HG03469 (cell line): ENCODE measurements around the gene TNFAIP1.
"Not testable (repeated sequence)": the region's sequence is repeated elsewhere in the genome, so short reads cannot be mapped to it uniquely, and the experiment has no call there.

Source experiments
- ATAC-seq: cut with Tn5 transposase; IDR thresholded peaks from one replicate; pipeline ENCODE4 v1.9.1; 2021; ENCODE audit warnings: mild to moderate bottlenecking, moderate library complexity, moderate number of reproducible peaks; ENCODE audit not compliant: unreplicated experiment

Gene TNFAIP1

GRCh38 chr17:28335201-28335958, at the start of gene TNFAIP1, which contains the start of gene IFT20:
Gene TNFAIP1, plus strand, starts transcription at chr17:28335761. Its CDS starts 3,761 bp downstream, at chr17:28339522.
Gene IFT20, minus strand, starts transcription at chr17:28335472. Its CDS starts 3,487 bp downstream, at chr17:28331985.
- peak; percentile 89 for ATAC-seq

- ATAC-seq = no peak
Measured at GRCh38 chr17:28285965-28286364, 49.6 kb upstream of the TNFAIP1 start.

- no peak for ATAC-seq
Measured at GRCh38 chr17:28290703-28291102, 44.9 kb upstream of the TNFAIP1 start.

GRCh38 chr17:28291780-28292330, 43.7 kb upstream of the TNFAIP1 start:
- ATAC-seq = no peak

- ATAC-seq = not testable (repeated sequence)
Measured at GRCh38 chr17:28292878-28293277, 42.7 kb upstream of the TNFAIP1 start.

GRCh38 chr17:28293994-28294393, 41.6 kb upstream of the TNFAIP1 start:
- ATAC-seq = no peak

- no peak for ATAC-seq
Measured at GRCh38 chr17:28295677-28296578, 39.6 kb upstream of the TNFAIP1 start.

- ATAC-seq = no peak
Measured at GRCh38 chr17:28298449-28298848, 37.1 kb upstream of the TNFAIP1 start.

- no peak for ATAC-seq
Measured at GRCh38 chr17:28306954-28307401, 28.6 kb upstream of the TNFAIP1 start.

- ATAC-seq = no peak
Measured at GRCh38 chr17:28313841-28314240, 21.7 kb upstream of the TNFAIP1 start.

- no peak for ATAC-seq
Measured at GRCh38 chr17:28315846-28316705, 19.5 kb upstream of the TNFAIP1 start.

GRCh38 chr17:28317099-28317965, 18.2 kb upstream of the TNFAIP1 start:
- ATAC-seq = no peak

GRCh38 chr17:28317966-28318758, 17.4 kb upstream of the TNFAIP1 start:
- no peak for ATAC-seq

GRCh38 chr17:28318759-28319597, 16.6 kb upstream of the TNFAIP1 start, which contains the start of gene TMEM97:
Gene TMEM97, plus strand, starts transcription at chr17:28319200. Its CDS starts 40 bp downstream, at chr17:28319240.
- ATAC-seq = peak; percentile 77

GRCh38 chr17:28319598-28319935, 16.0 kb upstream of the TNFAIP1 start:
- ATAC-seq = no peak

- no peak for ATAC-seq
Measured at GRCh38 chr17:28320215-28321061, 15.1 kb upstream of the TNFAIP1 start.

GRCh38 chr17:28324267-28324745, 11.3 kb upstream of the TNFAIP1 start:
- ATAC-seq = no peak
